ENCODE measurements around the gene THBS1.

THBS1 gene

GRCh38 chr15:39589815-39590644 is 9.2 kb downstream of the THBS1 start:
- FAIRE-seq = no peak

GRCh38 chr15:39591141-39591895 is 10.4 kb downstream of the THBS1 start:
- FAIRE-seq = no peak

GRCh38 chr15:39591896-39592315 is 11.0 kb downstream of the THBS1 start:
- no peak for FAIRE-seq

GRCh38 chr15:39592500-39592899 is 11.6 kb downstream of the THBS1 start:
- FAIRE-seq = no peak

- no peak for FAIRE-seq
Measured at GRCh38 chr15:39593071-39593655, 12.3 kb downstream of the THBS1 start.

DNA sequence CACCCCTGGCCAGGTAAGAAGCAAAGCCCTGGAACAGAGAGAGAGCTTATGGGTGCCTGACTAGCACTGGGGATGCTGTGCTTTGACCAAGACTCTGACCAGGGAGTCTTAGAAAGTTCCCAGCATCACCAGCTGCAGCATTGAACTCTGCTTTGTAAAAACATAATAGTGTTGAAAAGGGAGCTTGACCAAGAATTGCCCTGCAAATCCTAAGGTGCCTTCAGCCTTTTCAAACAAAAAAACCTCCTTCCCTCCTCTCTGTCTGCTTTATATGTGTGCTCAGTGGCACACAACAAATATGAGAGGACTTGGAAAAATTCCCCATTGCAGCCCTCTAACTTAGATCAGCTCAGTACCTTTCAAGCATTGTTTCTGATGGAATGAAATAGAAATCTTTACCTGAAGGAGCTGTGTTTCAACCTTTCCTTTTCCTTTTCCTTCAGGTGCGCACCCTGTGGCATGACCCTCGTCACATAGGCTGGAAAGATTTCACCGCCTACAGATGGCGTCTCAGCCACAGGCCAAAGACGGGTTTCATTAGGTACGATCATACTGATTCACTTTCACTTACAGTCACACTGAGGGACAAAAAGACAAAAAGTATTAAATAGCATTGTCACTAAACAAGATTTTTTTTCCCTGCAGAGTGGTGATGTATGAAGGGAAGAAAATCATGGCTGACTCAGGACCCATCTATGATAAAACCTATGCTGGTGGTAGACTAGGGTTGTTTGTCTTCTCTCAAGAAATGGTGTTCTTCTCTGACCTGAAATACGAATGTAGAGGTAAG is 13.0 kb downstream of the THBS1 start:
- FAIRE-seq = no peak

DNA sequence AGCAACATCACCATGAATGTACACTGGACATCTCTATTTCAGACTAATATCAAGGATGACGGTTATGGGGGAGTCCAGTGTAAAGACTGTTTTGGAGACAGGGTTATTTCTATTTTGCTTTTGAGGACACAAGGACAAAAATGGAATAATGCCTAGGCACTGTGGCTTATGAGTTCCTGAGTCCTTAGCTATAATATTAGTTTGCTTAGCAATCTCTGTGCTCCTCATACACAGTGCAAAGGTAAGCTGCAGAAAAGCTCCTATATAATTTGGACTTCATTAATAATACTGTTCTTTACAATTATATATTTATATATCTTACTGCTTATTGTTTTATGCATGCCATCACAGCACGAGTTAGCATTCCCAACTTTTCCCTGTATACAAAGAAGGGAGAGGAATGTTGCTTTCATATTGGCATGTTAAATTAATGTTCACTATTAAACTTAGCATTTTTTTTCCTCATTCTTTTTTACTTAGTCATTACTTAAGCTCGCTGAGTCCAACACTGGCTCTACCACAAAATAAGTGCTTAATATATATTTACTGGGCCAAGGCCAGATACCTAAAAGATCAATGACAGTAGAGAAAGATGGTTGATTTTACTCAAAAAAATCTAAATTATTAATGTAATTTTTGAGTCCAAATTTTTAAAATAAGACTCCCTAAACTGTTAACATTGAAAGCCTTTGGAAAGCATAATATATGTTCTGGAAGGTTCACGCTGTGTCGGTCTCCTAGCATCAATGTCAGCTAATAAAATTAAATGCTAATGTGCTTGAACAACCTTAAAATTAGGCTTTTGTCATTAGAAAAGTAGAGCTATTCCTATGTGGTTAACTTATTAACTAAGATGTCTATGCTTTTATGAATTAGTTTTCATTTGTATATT is 13.8 kb downstream of the THBS1 start:
- no peak for FAIRE-seq

DNA sequence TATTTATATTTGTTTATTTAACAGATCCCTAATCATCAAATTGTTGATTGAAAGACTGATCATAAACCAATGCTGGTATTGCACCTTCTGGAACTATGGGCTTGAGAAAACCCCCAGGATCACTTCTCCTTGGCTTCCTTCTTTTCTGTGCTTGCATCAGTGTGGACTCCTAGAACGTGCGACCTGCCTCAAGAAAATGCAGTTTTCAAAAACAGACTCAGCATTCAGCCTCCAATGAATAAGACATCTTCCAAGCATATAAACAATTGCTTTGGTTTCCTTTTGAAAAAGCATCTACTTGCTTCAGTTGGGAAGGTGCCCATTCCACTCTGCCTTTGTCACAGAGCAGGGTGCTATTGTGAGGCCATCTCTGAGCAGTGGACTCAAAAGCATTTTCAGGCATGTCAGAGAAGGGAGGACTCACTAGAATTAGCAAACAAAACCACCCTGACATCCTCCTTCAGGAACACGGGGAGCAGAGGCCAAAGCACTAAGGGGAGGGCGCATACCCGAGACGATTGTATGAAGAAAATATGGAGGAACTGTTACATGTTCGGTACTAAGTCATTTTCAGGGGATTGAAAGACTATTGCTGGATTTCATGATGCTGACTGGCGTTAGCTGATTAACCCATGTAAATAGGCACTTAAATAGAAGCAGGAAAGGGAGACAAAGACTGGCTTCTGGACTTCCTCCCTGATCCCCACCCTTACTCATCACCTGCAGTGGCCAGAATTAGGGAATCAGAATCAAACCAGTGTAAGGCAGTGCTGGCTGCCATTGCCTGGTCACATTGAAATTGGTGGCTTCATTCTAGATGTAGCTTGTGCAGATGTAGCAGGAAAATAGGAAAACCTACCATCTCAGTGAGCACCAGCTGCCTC is 14.7 kb downstream of the THBS1 start:
- FAIRE-seq = no peak

GRCh38 chr15:39596358-39597051 is 15.6 kb downstream of the THBS1 start:
- FAIRE-seq = peak; percentile 61

DNA sequence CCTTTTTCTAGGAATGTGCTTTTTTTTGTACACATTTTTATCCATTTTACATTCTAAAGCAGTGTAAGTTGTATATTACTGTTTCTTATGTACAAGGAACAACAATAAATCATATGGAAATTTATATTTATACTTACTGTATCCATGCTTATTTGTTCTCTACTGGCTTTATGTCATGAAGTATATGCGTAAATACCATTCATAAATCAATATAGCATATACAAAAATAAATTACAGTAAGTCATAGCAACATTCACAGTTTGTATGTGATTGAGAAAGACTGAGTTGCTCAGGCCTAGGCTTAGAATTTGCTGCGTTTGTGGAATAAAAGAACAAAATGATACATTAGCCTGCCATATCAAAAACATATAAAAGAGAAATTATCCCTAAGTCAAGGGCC is 16.5 kb downstream of the THBS1 start:
- no peak for FAIRE-seq

DNA sequence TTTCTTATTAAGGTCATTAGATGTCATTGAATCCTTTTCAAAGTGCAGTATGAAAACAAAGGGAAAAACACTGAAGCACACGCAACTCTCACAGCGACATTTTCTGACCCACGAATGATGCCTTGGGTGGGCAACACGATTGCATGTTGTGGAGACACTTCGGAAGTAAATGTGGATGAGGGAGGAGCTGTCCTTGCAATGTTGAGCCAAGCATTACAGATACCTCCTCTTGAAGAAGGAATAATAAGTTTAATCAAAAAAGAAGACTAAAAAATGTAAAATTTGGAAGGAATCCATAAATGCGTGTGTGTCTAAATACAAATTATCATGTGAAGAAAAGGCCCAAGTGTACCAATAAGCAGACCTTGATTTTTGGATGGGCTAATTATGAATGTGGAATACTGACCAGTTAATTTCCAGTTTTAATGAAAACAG is 16.9 kb downstream of the THBS1 start:
- no peak for FAIRE-seq

DNA sequence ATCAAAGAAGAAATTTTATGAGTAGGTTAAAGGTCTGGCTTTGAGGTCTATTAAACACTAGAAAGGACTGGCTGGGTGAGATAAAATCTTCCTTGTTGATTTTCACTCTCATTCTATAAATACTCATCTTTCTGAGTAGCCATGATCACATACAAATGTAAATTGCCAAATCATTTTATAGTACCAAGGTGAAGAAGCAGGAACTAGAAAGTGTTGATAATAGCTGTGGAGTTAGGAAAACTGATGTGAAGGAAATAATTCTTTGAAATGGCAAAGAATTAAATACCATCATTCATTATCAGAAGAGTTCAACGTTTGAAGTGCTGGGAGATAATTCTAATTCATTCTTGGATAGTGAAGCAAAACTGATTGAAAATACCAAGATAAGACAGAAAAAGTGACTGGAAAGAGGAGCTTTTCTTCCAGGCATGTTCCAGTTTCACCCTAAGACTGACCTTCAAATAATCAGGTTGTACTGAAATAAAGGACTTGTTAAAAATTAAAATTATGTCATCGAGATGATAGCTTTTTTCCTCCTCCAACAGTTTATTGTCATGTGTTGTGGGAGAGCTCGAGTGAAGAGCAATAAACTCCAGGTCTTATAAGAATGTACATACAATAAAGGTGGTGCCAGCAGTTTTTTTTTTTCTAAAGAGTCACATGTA is 17.4 kb downstream of the THBS1 start:
- peak; percentile 78 for FAIRE-seq

DNA sequence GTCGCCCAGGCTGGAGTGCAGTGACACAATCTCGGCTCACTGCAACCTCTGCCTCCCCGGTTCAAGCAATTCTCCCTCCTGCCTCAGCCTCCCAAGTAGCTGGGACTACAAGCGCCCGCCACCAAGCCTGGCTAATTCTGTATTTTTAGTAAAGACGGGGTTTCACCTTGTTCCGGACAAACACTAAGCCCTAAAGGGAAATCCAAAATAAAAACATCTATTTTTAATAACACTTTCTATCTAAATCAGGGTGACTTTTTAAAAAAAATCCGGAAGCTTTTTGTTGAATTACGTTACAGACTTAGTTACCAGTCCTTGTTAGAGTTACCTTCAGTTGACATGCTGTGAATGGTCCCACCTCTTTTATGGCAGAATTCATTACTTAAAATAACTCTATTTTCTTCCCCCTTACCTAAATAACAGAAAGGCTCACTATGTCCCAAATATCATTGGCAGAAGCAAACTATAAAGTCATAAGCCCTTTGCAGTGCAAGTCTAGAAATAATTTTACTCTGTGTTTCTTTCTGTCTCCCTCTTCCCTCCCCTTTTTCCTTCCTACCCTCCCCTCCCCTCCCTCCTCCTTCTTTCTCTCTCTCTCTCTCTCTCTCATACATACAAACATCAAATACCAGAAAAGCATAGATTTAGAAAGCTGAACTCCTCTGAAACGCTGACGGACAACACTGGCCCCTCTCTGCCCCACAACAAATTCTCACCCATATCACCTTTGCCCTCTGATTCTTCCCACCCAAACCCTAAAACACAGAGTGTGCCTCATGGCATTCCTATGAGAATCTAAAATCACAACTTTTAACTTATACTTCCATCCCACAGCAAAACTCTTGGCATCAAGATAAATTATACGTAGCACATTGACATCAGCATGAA is 18.3 kb downstream of the THBS1 start:
- FAIRE-seq = no peak

- FAIRE-seq = peak; percentile 43
Measured at GRCh38 chr15:39599871-39600270, 19.0 kb downstream of the THBS1 start.

GRCh38 chr15:39602143-39602542 is 21.3 kb downstream of the THBS1 start:
- FAIRE-seq = no peak

- no peak for FAIRE-seq
Measured at GRCh38 chr15:39605146-39605545, 24.3 kb downstream of the THBS1 start.

DNA sequence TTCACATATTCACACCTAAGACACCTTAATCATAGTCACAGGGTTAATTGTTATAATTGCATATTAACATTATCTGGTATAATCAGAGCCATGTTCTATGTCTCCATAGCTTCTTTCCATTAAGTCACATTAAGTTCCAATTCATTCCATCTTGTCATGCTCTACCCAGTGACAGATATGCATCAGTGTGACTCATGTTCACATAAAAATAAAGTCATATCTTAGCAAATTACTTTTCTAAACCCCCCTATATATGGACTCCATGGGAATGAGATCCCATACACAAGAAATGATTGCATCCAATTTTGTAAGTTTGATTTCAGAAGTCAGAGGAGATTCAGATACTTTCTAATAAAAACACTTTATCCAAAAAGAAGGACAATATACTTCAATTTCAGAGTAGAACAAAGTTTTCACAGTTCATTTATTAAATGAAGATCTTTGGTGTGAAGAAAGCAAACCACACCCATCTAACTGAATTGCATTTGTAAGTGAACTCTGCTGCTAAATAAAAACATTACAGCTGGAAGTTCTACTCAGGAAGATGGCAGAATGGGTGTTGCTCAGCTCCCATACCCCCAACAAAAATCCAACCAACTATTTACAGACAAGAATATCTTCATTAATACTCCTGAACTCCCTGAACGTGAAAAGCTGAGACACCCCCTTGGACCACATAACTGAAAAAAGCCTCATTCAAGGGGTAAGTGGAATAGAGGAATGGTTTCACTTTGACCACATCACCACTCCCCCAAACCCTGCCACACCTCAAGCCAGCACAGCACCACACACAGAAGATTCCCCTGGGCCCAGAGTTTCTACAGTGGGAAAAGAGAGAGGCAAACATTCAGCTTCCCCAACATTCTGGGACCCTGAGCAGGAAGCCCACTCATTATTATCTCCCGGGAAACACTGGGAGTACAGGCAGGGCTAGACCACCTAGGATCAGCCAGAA is 27.6 kb downstream of the THBS1 start:
- FAIRE-seq = no peak

Measured in colon (tissue), 2 donors.